Measurements from ENCODE around the gene PSD4. TPM values are rescaled to one million over a fixed set of nuclear protein-coding genes. Genes with fewer than 3 reads are reported as not detected.

Gene PSD4
- polyA plus RNA-seq, 1 donor from 2014 or later: 0.67 TPM

DNA sequence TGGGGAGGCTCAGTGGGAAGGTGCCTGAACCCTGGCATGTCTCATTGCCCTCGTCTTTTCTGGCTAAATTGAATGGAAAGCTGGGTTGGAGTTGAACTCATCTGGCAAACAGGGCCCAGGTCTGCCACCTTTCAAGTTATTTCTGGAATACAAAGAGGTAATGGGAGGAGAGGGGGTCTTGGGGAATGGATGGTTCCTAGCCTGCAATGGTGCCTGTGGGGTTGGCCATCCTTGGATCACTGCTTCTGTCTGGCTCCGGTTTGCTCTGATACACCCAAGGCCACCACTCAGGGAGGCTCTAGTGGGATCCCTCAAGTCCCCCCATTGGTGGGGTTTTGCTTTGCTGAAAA is 45.3 kb downstream of the PSD4 start:
- Histone ChIP-seq H3K27ac (ENCODE audit: low read length) (no peak overlapping the region), H3F3A (ENCODE audit: insufficient read depth, low read length, poor library complexity, severe bottlenecking) (no peaks in the 10 kb centered on the region), H4K20me1 (ENCODE audit: insufficient read depth) (no peaks in the 10 kb centered on the region), H3K4me3 (ENCODE audit: low read length) (no peak overlapping the region), H3K79me2 (replicated peaks; ENCODE audit: insufficient read depth, low read length) (no peaks in the 10 kb centered on the region), H3K36me3 (ENCODE audit: insufficient read depth, low read length) (no peaks in the 10 kb centered on the region), H3K9ac (ENCODE audit: low read length) (no peak overlapping the region), H3K27me3 (ENCODE audit: insufficient read depth, low read depth, low read length) (no peaks in the 10 kb centered on the region), H3K9me2 (ENCODE audit: insufficient read depth, low read length) (no peaks in the 10 kb centered on the region), H3K4me2 (ENCODE audit: low read length) (no peak overlapping the region), H3K9me3 (ENCODE audit: low read length) (no peaks in the 10 kb centered on the region), H2AFZ (ENCODE audit: low read depth, low read length) (no peak overlapping the region)
- TF ChIP-seq, protein P1, sequence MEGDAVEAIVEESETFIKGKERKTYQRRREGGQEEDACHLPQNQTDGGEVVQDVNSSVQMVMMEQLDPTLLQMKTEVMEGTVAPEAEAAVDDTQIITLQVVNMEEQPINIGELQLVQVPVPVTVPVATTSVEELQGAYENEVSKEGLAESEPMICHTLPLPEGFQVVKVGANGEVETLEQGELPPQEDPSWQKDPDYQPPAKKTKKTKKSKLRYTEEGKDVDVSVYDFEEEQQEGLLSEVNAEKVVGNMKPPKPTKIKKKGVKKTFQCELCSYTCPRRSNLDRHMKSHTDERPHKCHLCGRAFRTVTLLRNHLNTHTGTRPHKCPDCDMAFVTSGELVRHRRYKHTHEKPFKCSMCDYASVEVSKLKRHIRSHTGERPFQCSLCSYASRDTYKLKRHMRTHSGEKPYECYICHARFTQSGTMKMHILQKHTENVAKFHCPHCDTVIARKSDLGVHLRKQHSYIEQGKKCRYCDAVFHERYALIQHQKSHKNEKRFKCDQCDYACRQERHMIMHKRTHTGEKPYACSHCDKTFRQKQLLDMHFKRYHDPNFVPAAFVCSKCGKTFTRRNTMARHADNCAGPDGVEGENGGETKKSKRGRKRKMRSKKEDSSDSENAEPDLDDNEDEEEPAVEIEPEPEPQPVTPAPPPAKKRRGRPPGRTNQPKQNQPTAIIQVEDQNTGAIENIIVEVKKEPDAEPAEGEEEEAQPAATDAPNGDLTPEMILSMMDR (IDR thresholded peaks at IDR 0.05; ENCODE audit: poor library complexity, severe bottlenecking): no peak
- TF ChIP-seq MXI1 (conservative IDR thresholded peaks at IDR 0.05; ENCODE audit: poor library complexity, severe bottlenecking) (no peak), TAF1 (IDR thresholded peaks at IDR 0.05; ENCODE audit: low read depth) (no peak), RAD21 (conservative IDR thresholded peaks at IDR 0.05) (no peak), EP300 (conservative IDR thresholded peaks at IDR 0.05; ENCODE audit: poor library complexity, severe bottlenecking) (no peak), POLR2AphosphoS5 (IDR thresholded peaks at IDR 0.05) (no peak), EZH2 (IDR thresholded peaks at IDR 0.05; ENCODE audit: borderline replicate concordance, insufficient read depth, low read length, poor library complexity, severe bottlenecking) (no peak), SMC3 (conservative IDR thresholded peaks at IDR 0.05; ENCODE audit: poor library complexity) (no peak)
- TF ChIP-seq, protein P2, sequence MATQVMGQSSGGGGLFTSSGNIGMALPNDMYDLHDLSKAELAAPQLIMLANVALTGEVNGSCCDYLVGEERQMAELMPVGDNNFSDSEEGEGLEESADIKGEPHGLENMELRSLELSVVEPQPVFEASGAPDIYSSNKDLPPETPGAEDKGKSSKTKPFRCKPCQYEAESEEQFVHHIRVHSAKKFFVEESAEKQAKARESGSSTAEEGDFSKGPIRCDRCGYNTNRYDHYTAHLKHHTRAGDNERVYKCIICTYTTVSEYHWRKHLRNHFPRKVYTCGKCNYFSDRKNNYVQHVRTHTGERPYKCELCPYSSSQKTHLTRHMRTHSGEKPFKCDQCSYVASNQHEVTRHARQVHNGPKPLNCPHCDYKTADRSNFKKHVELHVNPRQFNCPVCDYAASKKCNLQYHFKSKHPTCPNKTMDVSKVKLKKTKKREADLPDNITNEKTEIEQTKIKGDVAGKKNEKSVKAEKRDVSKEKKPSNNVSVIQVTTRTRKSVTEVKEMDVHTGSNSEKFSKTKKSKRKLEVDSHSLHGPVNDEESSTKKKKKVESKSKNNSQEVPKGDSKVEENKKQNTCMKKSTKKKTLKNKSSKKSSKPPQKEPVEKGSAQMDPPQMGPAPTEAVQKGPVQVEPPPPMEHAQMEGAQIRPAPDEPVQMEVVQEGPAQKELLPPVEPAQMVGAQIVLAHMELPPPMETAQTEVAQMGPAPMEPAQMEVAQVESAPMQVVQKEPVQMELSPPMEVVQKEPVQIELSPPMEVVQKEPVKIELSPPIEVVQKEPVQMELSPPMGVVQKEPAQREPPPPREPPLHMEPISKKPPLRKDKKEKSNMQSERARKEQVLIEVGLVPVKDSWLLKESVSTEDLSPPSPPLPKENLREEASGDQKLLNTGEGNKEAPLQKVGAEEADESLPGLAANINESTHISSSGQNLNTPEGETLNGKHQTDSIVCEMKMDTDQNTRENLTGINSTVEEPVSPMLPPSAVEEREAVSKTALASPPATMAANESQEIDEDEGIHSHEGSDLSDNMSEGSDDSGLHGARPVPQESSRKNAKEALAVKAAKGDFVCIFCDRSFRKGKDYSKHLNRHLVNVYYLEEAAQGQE (IDR thresholded peaks at IDR 0.05; ENCODE audit: borderline replicate concordance): no peak

DNA sequence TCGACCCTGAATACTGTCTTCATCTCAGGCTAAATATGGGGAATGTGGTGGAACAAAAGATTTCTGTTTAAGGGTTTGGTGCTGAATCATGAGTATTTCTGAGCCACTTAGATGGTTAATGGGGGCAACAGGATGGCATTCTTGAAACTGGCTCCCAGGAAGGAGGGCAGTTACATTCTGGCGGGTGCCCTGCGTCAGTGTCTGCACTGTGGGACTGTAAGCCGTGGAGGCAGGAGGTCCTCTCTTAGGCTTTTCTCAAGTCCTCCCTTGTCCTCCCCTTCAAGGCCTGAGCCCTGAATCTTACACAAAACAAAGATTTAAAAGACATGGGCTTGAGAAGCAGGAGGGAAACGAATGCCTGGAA is 45.7 kb downstream of the PSD4 start:
- TF ChIP-seq POLR2AphosphoS5 (IDR thresholded peaks at IDR 0.05): no peak
- no peak for TF ChIP-seq SMC3 (conservative IDR thresholded peaks at IDR 0.05; ENCODE audit: poor library complexity)
- TF ChIP-seq RAD21 (conservative IDR thresholded peaks at IDR 0.05): no peak
- no peak for TF ChIP-seq TAF1 (IDR thresholded peaks at IDR 0.05; ENCODE audit: low read depth)
- TF ChIP-seq MXI1 (conservative IDR thresholded peaks at IDR 0.05; ENCODE audit: poor library complexity, severe bottlenecking): no peak
- no peak for TF ChIP-seq EZH2 (IDR thresholded peaks at IDR 0.05; ENCODE audit: borderline replicate concordance, insufficient read depth, low read length, poor library complexity, severe bottlenecking)
- TF ChIP-seq, protein P2 (IDR thresholded peaks at IDR 0.05; ENCODE audit: borderline replicate concordance): no peak
- TF ChIP-seq EP300 (conservative IDR thresholded peaks at IDR 0.05; ENCODE audit: poor library complexity, severe bottlenecking): no peak
- TF ChIP-seq, protein P1 (IDR thresholded peaks at IDR 0.05; ENCODE audit: poor library complexity, severe bottlenecking): no peak
- Histone ChIP-seq H3F3A (ENCODE audit: insufficient read depth, low read length, poor library complexity, severe bottlenecking) (no peaks in the 10 kb centered on the region), H3K79me2 (replicated peaks; ENCODE audit: insufficient read depth, low read length) (no peaks in the 10 kb centered on the region), H3K4me2 (ENCODE audit: low read length) (no peak overlapping the region), H3K27me3 (ENCODE audit: insufficient read depth, low read depth, low read length) (no peaks in the 10 kb centered on the region), H3K27ac (ENCODE audit: low read length) (no peak overlapping the region), H3K36me3 (ENCODE audit: insufficient read depth, low read length) (no peaks in the 10 kb centered on the region), H3K9ac (ENCODE audit: low read length) (no peak overlapping the region), H2AFZ (ENCODE audit: low read depth, low read length) (no peak overlapping the region), H4K20me1 (ENCODE audit: insufficient read depth) (no peaks in the 10 kb centered on the region), H3K4me3 (ENCODE audit: low read length) (no peak overlapping the region), H3K9me3 (ENCODE audit: low read length) (no peaks in the 10 kb centered on the region), H3K9me2 (ENCODE audit: insufficient read depth, low read length) (no peaks in the 10 kb centered on the region)
